Neural progenitor cell (in vitro differentiated cells): Measurements from ENCODE around the gene NDUFAF8. TPM values are rescaled to one million over a fixed set of nuclear protein-coding genes. Genes with fewer than 3 reads are reported as not detected.

ENCODE experiments used
- DNase-seq: peaks from one replicate; pipeline ENCODE4 v3.0.0-alpha.2; 2016; ENCODE audit warnings: low spot score
- H2AFZ ChIP-seq: fragments of 200-600 bp; sonication (generic); replicated peaks from 2 replicates; pipeline ENCODE4 v1.6.1; 2016; ENCODE audit warnings: antibody characterized with exemption
- H3F3A ChIP-seq: fragments of 200-600 bp; sonication (generic); 2 replicates; pipeline ENCODE4 v1.6.1; 2016; ENCODE audit warnings: antibody characterized with exemption, low read depth
- H3K27ac ChIP-seq: fragments of 200-600 bp; sonication (generic); 2 replicates; pipeline ENCODE4 v1.5.1; 2016; ENCODE audit warnings: mild to moderate bottlenecking
- H3K27me3 ChIP-seq: fragments of 200-600 bp; sonication (generic); 2 replicates; pipeline ENCODE4 v1.6.1; 2016; ENCODE audit warnings: mild to moderate bottlenecking, moderate library complexity
- H3K36me3 ChIP-seq: fragments of 200-600 bp; sonication (generic); 2 replicates; pipeline ENCODE4 v1.5.1; 2016
- H3K4me1 ChIP-seq: fragments of 200-600 bp; sonication (generic); 2 replicates; pipeline ENCODE4 v1.6.1; 2016; ENCODE audit warnings: mixed run types
- H3K4me2 ChIP-seq: fragments of 200-600 bp; sonication (generic); 2 replicates; pipeline ENCODE4 v1.6.1; 2016
- H3K4me3 ChIP-seq: fragments of 200-600 bp; sonication (generic); 2 replicates; pipeline ENCODE4 v1.5.1; 2016
- H3K79me2 ChIP-seq: fragments of 200-600 bp; sonication (generic); 2 replicates; pipeline ENCODE4 v1.6.1; 2016; ENCODE audit warnings: low read depth
- H3K9ac ChIP-seq: fragments of 200-600 bp; sonication (generic); 2 replicates; pipeline ENCODE4 v1.6.1; 2016
- H3K9me3 ChIP-seq: fragments of 200-600 bp; sonication (generic); 2 replicates; pipeline ENCODE4 v1.5.1; 2016; ENCODE audit warnings: low read depth
- H4K20me1 ChIP-seq: fragments of 200-600 bp; sonication (generic); 2 replicates; pipeline ENCODE4 v1.6.1; 2016; ENCODE audit warnings: low read depth
- H3K27ac Mint-ChIP-seq: 3 replicates; pipeline ENCODE4 v1.8.0; 2021; ENCODE audit warnings: mixed read lengths
- H3K27me3 Mint-ChIP-seq: 2 replicates; pipeline ENCODE4 v1.8.0; 2022; ENCODE audit warnings: low read depth, mild to moderate bottlenecking, inconsistent platforms, moderate library complexity, mixed read lengths; ENCODE audit not compliant: insufficient read depth
- H3K36me3 Mint-ChIP-seq: 3 replicates; pipeline ENCODE4 v1.8.0; 2021; ENCODE audit warnings: mixed read lengths
- H3K4me1 Mint-ChIP-seq: 3 replicates; pipeline ENCODE4 v1.8.0; 2021; ENCODE audit warnings: mixed read lengths
- H3K4me3 Mint-ChIP-seq: 3 replicates; pipeline ENCODE4 v1.8.0; 2021; ENCODE audit warnings: mild to moderate bottlenecking, moderate library complexity, mixed read lengths
- H3K9me3 Mint-ChIP-seq: 3 replicates; pipeline ENCODE4 v1.8.0; 2020; ENCODE audit warnings: mixed read lengths
- CTCF ChIP-seq: fragments of 200-600 bp; sonication (generic); IDR thresholded peaks from 2 replicates; pipeline ENCODE4 v1.5.1; 2017; ENCODE audit warnings: antibody characterized with exemption, mild to moderate bottlenecking
- EZH2 ChIP-seq: fragments of 200-600 bp; sonication (generic); IDR thresholded peaks from 2 replicates; pipeline ENCODE4 v1.6.1; 2017; ENCODE audit warnings: antibody characterized with exemption, mild to moderate bottlenecking, moderate library complexity
- EZH2phosphoT487 ChIP-seq: fragments of 200-600 bp; sonication (generic); IDR thresholded peaks from 2 replicates; pipeline ENCODE4 v1.6.1; 2017; ENCODE audit warnings: antibody characterized with exemption
- total RNA-seq: library from RNA; depleted of rRNA; stranded (reverse); fragments of >200 nt; gene quantifications from 2 replicates; pipeline ENCODE4 v1.2.3, GENCODE V29; 2015; ENCODE audit warnings: low replicate concordance

The NDUFAF8 gene
- total RNA-seq, 1 donor from 2014 or later, result 34.7 TPM

- Histone ChIP-seq H3K4me1 (no peaks in the 10 kb centered on the region), H2AFZ (no peak overlapping the region), H3K79me2 (peaks cover 10% of the 10 kb centered on the region), H3K4me3 (no peak overlapping the region), H4K20me1 (peaks cover 10% of the 10 kb centered on the region), H3K9me3 (no peaks in the 10 kb centered on the region), H3K27me3 (no peaks in the 10 kb centered on the region), H3K4me2 (no peak overlapping the region), H3K9ac (no peak overlapping the region), H3K27ac (peak overlapping the region; percentile 67), H3F3A (peaks cover 5% of the 10 kb centered on the region), H3K36me3 (no peaks in the 10 kb centered on the region)
- H3K36me3 Mint-ChIP-seq, result peaks cover 7% of the 10 kb centered on the region
- H3K9me3 Mint-ChIP-seq, result no peaks in the 10 kb centered on the region
- no peak overlapping the region for H3K4me3 Mint-ChIP-seq
- DNase-seq, result peak; percentile 28
- H3K4me1 Mint-ChIP-seq, result peaks cover 3% of the 10 kb centered on the region
- TF ChIP-seq EZH2 (no peak), CTCF (no peak), EZH2phosphoT487 (no peak)
- peaks cover 4% of the 10 kb centered on the region for H3K27me3 Mint-ChIP-seq
- H3K27ac Mint-ChIP-seq, result no peak overlapping the region
Observed at GRCh38 chr17:81209141-81209540, 30.0 kb upstream of the NDUFAF8 start.

- H3F3A ChIP-seq, result peaks cover 5% of the 10 kb centered on the region
- H3K9me3 ChIP-seq, result no peaks in the 10 kb centered on the region
- DNase-seq, result no peak
- no peak overlapping the region for H3K9ac ChIP-seq
- no peak overlapping the region for H2AFZ ChIP-seq
- H3K36me3 ChIP-seq, result no peaks in the 10 kb centered on the region
- no peak overlapping the region for H3K4me2 ChIP-seq
- Mint-ChIP-seq H3K9me3 (no peaks in the 10 kb centered on the region), H3K27ac (no peak overlapping the region), H3K4me1 (peaks cover 3% of the 10 kb centered on the region), H3K36me3 (peaks cover 5% of the 10 kb centered on the region), H3K27me3 (peaks cover 4% of the 10 kb centered on the region), H3K4me3 (no peak overlapping the region)
- no peaks in the 10 kb centered on the region for H3K4me1 ChIP-seq
- H3K4me3 ChIP-seq, result no peak overlapping the region
- H4K20me1 ChIP-seq, result peaks cover 10% of the 10 kb centered on the region
- TF ChIP-seq EZH2 (no peak), EZH2phosphoT487 (no peak), CTCF (no peak)
- H3K27ac ChIP-seq, result no peak overlapping the region
- peaks cover 10% of the 10 kb centered on the region for H3K79me2 ChIP-seq
- H3K27me3 ChIP-seq, result no peaks in the 10 kb centered on the region
Observed at GRCh38 chr17:81210466-81210865, 28.7 kb upstream of the NDUFAF8 start.

GRCh38 chr17:81210868-81211267, 28.2 kb upstream of the NDUFAF8 start:
- H3K27me3 Mint-ChIP-seq, result peaks cover 4% of the 10 kb centered on the region
- TF ChIP-seq EZH2phosphoT487, result no peak
- TF ChIP-seq CTCF, result no peak
- no peak for TF ChIP-seq EZH2
- H3F3A ChIP-seq, result peaks cover 5% of the 10 kb centered on the region
- H3K4me3 Mint-ChIP-seq, result no peak overlapping the region
- H3K9ac ChIP-seq, result no peak overlapping the region
- peaks cover 3% of the 10 kb centered on the region for H3K4me1 Mint-ChIP-seq
- H3K4me2 ChIP-seq, result no peak overlapping the region
- no peak overlapping the region for H3K4me3 ChIP-seq
- no peaks in the 10 kb centered on the region for H3K27me3 ChIP-seq
- no peak overlapping the region for H2AFZ ChIP-seq
- H3K27ac Mint-ChIP-seq, result peak overlapping the region; percentile 42
- DNase-seq, result no peak
- H3K9me3 Mint-ChIP-seq, result no peaks in the 10 kb centered on the region
- peaks cover 5% of the 10 kb centered on the region for H3K36me3 Mint-ChIP-seq
- H3K4me1 ChIP-seq, result no peaks in the 10 kb centered on the region
- H3K9me3 ChIP-seq, result no peaks in the 10 kb centered on the region
- peaks cover 10% of the 10 kb centered on the region for H4K20me1 ChIP-seq
- no peak overlapping the region for H3K27ac ChIP-seq
- peaks cover 10% of the 10 kb centered on the region for H3K79me2 ChIP-seq
- H3K36me3 ChIP-seq, result no peaks in the 10 kb centered on the region
